Panc1 (cell line): ENCODE measurements around the gene TMPRSS3. TPM values are rescaled to one million over a fixed set of nuclear protein-coding genes. Genes with fewer than 3 reads are reported as not detected.

Experiments used
- ATAC-seq: fragments of 200-7000 bp; cut with Tn5 transposase; 2 replicates; pipeline ENCODE4 v1.9.1; 2020; ENCODE audit warnings: mild to moderate bottlenecking, moderate library complexity
- BruUV-seq: library from RNA; stranded (reverse); fragments of 400-500 nt; replicated peaks from 2 replicates; lab custom pipeline; 2021; lab: Mats Ljungman, UMichigan
- CTCF ChIA-PET: fragments of 300-600 bp; sonication (Branson Sonifier 250); formaldehyde crosslinking; loops from one replicate; lab custom pipeline; 2022; ENCODE audit warnings: antibody characterized with exemption; lab: Charles Lee
- POLR2A ChIA-PET: fragments of 300-600 bp; sonication (Branson Sonifier 250); formaldehyde crosslinking; loops from one replicate; lab custom pipeline; 2022; ENCODE audit warnings: antibody characterized with exemption; lab: Charles Lee
- DNase-seq: peaks from one replicate; pipeline ENCODE4 v3.0.0-alpha.2; 2010; ENCODE audit warnings: low read depth, low spot score
- H3K27ac ChIP-seq: 2 replicates; pipeline ENCODE4 v1.5.1; 2011; ENCODE audit warnings: mild to moderate bottlenecking, low read length, inconsistent platforms
- H3K27me3 ChIP-seq: fragments of 200-500 bp; sonication (Bioruptor generic); 2 replicates; pipeline ENCODE4 v1.6.0; 2014; ENCODE audit warnings: low read length, inconsistent platforms; ENCODE audit not compliant: control insufficient read depth, insufficient read depth
- H3K36me3 ChIP-seq: fragments of 200-500 bp; sonication (Bioruptor generic); 2 replicates; pipeline ENCODE4 v1.5.1; 2014; ENCODE audit warnings: inconsistent platforms, mild to moderate bottlenecking, low read length, moderate library complexity; ENCODE audit not compliant: control insufficient read depth, insufficient read depth
- H3K4me1 ChIP-seq: 2 replicates; pipeline ENCODE4 v1.5.1; 2011; ENCODE audit warnings: inconsistent platforms, mild to moderate bottlenecking, low read length, moderate library complexity; ENCODE audit not compliant: control insufficient read depth, insufficient read depth
- H3K4me3 ChIP-seq, 2 experiments: 2 replicates each; pipeline ENCODE4 v1.5.1; 2011 to 2012; ENCODE audit warnings: low read depth in 2 of 2, low read length in 2 of 2, mild to moderate bottlenecking in 2 of 2, inconsistent platforms in 1 of 2, moderate library complexity in 1 of 2
- H3K9me3 ChIP-seq: fragments of 200-500 bp; sonication (Bioruptor generic); 2 replicates; pipeline ENCODE4 v1.5.1; 2014; ENCODE audit warnings: low read depth, mild to moderate bottlenecking, inconsistent platforms, low read length, moderate library complexity; ENCODE audit not compliant: control insufficient read depth, insufficient read depth
- POLR2AphosphoS5 ChIP-seq: IDR thresholded peaks from 2 replicates; pipeline ENCODE4 v1.6.1; 2012; ENCODE audit warnings: mild to moderate bottlenecking, low read depth, low read length, moderate library complexity
- SIN3A ChIP-seq: IDR thresholded peaks from 2 replicates; pipeline ENCODE4 v1.6.1; 2012; ENCODE audit warnings: low read depth, mild to moderate bottlenecking, low read length, moderate library complexity, borderline replicate concordance; ENCODE audit not compliant: insufficient read depth
- TCF7L2 ChIP-seq: IDR thresholded peaks from 2 replicates; pipeline ENCODE4 v1.6.1; 2011; ENCODE audit warnings: mild to moderate bottlenecking, low read depth, low read length, inconsistent platforms
- in situ Hi-C: cut with HindIII; loops from 2 replicates; pipeline ENCODE4 v1.10.0; 2016; ENCODE audit warnings: low sequenced_read_pairs, low pct_unique_long_range_greater_than_20kb
- intact Hi-C: fragments of 100-400 bp; cut with micrococcal nuclease; formaldehyde crosslinking; loops from one replicate; pipeline ENCODE4 v1.10.0; 2022; ENCODE audit not compliant: unreplicated experiment
- total RNA-seq: library from RNA; stranded (reverse); gene quantifications from one replicate; pipeline ENCODE4 v1.2.1, GENCODE V29; 2021; ENCODE audit not compliant: unreplicated experiment
- TF ChIP-seq, protein P1 (sequence below): fragments of 450-650 bp; IDR thresholded peaks from 2 replicates; pipeline ENCODE4 v1.5.1; 2017; ENCODE audit warnings: mild to moderate bottlenecking
- TF ChIP-seq, protein P2 (sequence below), 2 experiments: IDR thresholded peaks; 2 replicates each; pipeline ENCODE4 v1.6.1; 2011 to 2012; ENCODE audit warnings: low read depth in 2 of 2, control low read depth in 1 of 2, low read length in 1 of 2, mild to moderate bottlenecking in 1 of 2, moderate library complexity in 1 of 2; ENCODE audit not compliant: insufficient read depth in 1 of 2

The TMPRSS3 gene
- total RNA-seq, 1 experiment from 2014 or later: not detected

GRCh38 chr21:42382915-42383314 lies 12.9 kb downstream of the TMPRSS3 start:
- no TSS peak for BruUV-seq

GRCh38 chr21:42381347-42381984 lies 14.4 kb downstream of the TMPRSS3 start:
- POLR2A ChIA-PET: no interaction called here
- intact Hi-C loops: loop anchor here (10.0 kb wide), 1 partner anchor 237 kb away; no protein-coding TSS in a partner anchor
- Histone ChIP-seq H3K36me3 (no peaks in the 10 kb centered on the region), H3K4me3 (no peak overlapping the region), H3K27me3 (no peaks in the 10 kb centered on the region), H3K27ac (no peak overlapping the region), H3K9me3 (no peaks in the 10 kb centered on the region), H3K4me1 (no peaks in the 10 kb centered on the region)
- TF ChIP-seq, protein P1, sequence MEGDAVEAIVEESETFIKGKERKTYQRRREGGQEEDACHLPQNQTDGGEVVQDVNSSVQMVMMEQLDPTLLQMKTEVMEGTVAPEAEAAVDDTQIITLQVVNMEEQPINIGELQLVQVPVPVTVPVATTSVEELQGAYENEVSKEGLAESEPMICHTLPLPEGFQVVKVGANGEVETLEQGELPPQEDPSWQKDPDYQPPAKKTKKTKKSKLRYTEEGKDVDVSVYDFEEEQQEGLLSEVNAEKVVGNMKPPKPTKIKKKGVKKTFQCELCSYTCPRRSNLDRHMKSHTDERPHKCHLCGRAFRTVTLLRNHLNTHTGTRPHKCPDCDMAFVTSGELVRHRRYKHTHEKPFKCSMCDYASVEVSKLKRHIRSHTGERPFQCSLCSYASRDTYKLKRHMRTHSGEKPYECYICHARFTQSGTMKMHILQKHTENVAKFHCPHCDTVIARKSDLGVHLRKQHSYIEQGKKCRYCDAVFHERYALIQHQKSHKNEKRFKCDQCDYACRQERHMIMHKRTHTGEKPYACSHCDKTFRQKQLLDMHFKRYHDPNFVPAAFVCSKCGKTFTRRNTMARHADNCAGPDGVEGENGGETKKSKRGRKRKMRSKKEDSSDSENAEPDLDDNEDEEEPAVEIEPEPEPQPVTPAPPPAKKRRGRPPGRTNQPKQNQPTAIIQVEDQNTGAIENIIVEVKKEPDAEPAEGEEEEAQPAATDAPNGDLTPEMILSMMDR: peak; percentile 82
- TF ChIP-seq POLR2AphosphoS5: no peak
- TF ChIP-seq SIN3A: no peak
- TF ChIP-seq TCF7L2: no peak
- TF ChIP-seq, protein P2, sequence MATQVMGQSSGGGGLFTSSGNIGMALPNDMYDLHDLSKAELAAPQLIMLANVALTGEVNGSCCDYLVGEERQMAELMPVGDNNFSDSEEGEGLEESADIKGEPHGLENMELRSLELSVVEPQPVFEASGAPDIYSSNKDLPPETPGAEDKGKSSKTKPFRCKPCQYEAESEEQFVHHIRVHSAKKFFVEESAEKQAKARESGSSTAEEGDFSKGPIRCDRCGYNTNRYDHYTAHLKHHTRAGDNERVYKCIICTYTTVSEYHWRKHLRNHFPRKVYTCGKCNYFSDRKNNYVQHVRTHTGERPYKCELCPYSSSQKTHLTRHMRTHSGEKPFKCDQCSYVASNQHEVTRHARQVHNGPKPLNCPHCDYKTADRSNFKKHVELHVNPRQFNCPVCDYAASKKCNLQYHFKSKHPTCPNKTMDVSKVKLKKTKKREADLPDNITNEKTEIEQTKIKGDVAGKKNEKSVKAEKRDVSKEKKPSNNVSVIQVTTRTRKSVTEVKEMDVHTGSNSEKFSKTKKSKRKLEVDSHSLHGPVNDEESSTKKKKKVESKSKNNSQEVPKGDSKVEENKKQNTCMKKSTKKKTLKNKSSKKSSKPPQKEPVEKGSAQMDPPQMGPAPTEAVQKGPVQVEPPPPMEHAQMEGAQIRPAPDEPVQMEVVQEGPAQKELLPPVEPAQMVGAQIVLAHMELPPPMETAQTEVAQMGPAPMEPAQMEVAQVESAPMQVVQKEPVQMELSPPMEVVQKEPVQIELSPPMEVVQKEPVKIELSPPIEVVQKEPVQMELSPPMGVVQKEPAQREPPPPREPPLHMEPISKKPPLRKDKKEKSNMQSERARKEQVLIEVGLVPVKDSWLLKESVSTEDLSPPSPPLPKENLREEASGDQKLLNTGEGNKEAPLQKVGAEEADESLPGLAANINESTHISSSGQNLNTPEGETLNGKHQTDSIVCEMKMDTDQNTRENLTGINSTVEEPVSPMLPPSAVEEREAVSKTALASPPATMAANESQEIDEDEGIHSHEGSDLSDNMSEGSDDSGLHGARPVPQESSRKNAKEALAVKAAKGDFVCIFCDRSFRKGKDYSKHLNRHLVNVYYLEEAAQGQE (IDR thresholded peaks at IDR 0.05; ENCODE audit: insufficient read depth in 1 of 2, low read depth in 2 of 2, low read length in 1 of 2): no peak
- no TSS peak for BruUV-seq
- DNase-seq: peak; percentile 28
- peak; percentile 85 for ATAC-seq
- CTCF ChIA-PET: interaction anchor here (0.8 to 1.3 kb wide), 6 partner anchors 17 to 236 kb away, joined by 3 to 5 read pairs (median 4); partner anchors contain the start of gene TFF2
- in situ Hi-C loops: no loop called here

More at GRCh38 chr21:42382915-42383314, 12.9 kb downstream of the TMPRSS3 start:
- ChIA-PET CTCF (no interaction called here), POLR2A (no interaction called here)
- in situ Hi-C loops (no loop called here), intact Hi-C loops (loop anchor here (10.0 kb wide), 1 partner anchor 238 kb away; no protein-coding TSS in a partner anchor)
- H3K9me3 ChIP-seq: no peaks in the 10 kb centered on the region
- no peak for TF ChIP-seq TCF7L2
- TF ChIP-seq SIN3A: no peak
- TF ChIP-seq, protein P2 (IDR thresholded peaks at IDR 0.05; ENCODE audit: insufficient read depth in 1 of 2, low read depth in 2 of 2, low read length in 1 of 2): no peak
- TF ChIP-seq, protein P1: no peak
- TF ChIP-seq POLR2AphosphoS5: no peak
- no peaks in the 10 kb centered on the region for H3K36me3 ChIP-seq
- H3K4me1 ChIP-seq: no peaks in the 10 kb centered on the region
- ATAC-seq (no peak), DNase-seq (no peak)
- no peak overlapping the region for H3K27ac ChIP-seq
- no peaks in the 10 kb centered on the region for H3K27me3 ChIP-seq
- H3K4me3 ChIP-seq: no peak overlapping the region
